ENCODE results near the gene CASP1. TPM values are rescaled to one million over a fixed set of nuclear protein-coding genes. Genes with fewer than 3 reads are reported as not detected.

The CASP1 gene
- total RNA-seq, 1 experiment from 2014 or later, result 4.7 TPM

DNA sequence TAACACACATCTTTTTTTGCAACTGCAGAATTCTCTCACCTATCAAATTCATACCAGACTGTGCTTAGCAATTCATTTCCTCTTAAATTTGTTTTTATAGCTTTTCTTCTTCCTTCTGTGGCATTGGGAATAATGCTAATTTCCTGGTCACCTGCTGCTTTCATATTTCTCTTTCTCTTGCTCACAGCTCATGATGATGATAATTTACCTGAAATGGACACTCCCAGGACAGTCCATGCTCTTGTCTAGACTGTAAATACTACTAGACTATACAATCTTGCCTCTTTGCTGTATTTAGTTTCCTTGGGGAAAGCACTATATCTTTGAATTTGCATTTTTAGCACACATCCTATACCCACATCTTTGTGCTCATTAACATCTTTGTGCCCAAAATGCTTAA, 27.5 kb downstream of the CASP1 start:
- DNase-seq, result no peak
- ChIA-PET CTCF (no interaction called here), POLR2A (ENCODE audit: unreplicated experiment) (no interaction called here)
- BruUV-seq (replicated peaks), result no TSS peak
- Histone ChIP-seq H3K4me3 (no peak overlapping the region), H3K4me2 (no peak overlapping the region), H3K27me3 (ENCODE audit: insufficient read depth, low read depth) (no peaks in the 10 kb centered on the region), H3F3A (ENCODE audit: insufficient read depth, low read depth) (no peaks in the 10 kb centered on the region), H2AFZ (no peak overlapping the region), H3K9me2 (ENCODE audit: insufficient read depth) (no peaks in the 10 kb centered on the region), H3K4me1 (replicated peaks; ENCODE audit: insufficient read depth) (no peaks in the 10 kb centered on the region), H4K20me1 (ENCODE audit: insufficient read depth) (no peaks in the 10 kb centered on the region), H3K9me3 (ENCODE audit: insufficient read depth, low read depth) (peaks cover 8% of the 10 kb centered on the region; the same call in 1 of the 2 replicates), H3K27ac (no peak overlapping the region), H3K79me2 (ENCODE audit: low read depth) (no peaks in the 10 kb centered on the region), H3K36me3 (ENCODE audit: low read depth) (no peaks in the 10 kb centered on the region)
- intact Hi-C loops (cut with micrococcal nuclease; ENCODE audit: unreplicated experiment), result no loop called here
- no peak for TF ChIP-seq EZH2 (IDR thresholded peaks at IDR 0.05; ENCODE audit: low read depth)
- TF ChIP-seq, protein P1, sequence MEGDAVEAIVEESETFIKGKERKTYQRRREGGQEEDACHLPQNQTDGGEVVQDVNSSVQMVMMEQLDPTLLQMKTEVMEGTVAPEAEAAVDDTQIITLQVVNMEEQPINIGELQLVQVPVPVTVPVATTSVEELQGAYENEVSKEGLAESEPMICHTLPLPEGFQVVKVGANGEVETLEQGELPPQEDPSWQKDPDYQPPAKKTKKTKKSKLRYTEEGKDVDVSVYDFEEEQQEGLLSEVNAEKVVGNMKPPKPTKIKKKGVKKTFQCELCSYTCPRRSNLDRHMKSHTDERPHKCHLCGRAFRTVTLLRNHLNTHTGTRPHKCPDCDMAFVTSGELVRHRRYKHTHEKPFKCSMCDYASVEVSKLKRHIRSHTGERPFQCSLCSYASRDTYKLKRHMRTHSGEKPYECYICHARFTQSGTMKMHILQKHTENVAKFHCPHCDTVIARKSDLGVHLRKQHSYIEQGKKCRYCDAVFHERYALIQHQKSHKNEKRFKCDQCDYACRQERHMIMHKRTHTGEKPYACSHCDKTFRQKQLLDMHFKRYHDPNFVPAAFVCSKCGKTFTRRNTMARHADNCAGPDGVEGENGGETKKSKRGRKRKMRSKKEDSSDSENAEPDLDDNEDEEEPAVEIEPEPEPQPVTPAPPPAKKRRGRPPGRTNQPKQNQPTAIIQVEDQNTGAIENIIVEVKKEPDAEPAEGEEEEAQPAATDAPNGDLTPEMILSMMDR (conservative IDR thresholded peaks at IDR 0.05), result no peak

DNA sequence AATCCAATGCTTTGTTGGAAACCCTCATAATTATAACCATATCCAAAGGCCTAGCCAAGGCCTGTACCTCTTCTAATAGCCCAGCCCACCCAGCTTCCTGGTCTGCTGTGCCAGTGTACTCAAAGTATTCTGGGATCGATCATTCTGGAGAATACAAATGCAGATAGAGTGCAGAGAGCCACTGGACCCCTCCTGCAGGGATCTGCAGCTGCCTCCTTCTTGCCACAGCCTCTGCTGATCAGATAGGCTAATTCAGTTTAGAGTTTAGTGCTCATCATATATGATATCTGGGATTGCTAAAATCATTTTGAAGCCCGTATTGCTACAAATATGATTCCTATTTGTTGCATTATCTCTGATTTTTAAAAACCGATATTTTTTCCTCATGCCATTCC, 29.5 kb downstream of the CASP1 start:
- no TSS peak for BruUV-seq (replicated peaks)
- no peaks in the 10 kb centered on the region for H3K79me2 ChIP-seq (ENCODE audit: low read depth)
- no peaks in the 10 kb centered on the region for H3K9me2 ChIP-seq (ENCODE audit: insufficient read depth)
- no peaks in the 10 kb centered on the region for H3K27me3 ChIP-seq (ENCODE audit: insufficient read depth, low read depth)
- intact Hi-C loops (cut with micrococcal nuclease; ENCODE audit: unreplicated experiment), result no loop called here
- H3K4me2 ChIP-seq, result no peak overlapping the region
- H3K27ac ChIP-seq, result no peak overlapping the region
- H3K9me3 ChIP-seq (ENCODE audit: insufficient read depth, low read depth), result peaks cover 8% of the 10 kb centered on the region; the same call in 1 of the 2 replicates
- CTCF ChIA-PET, result no interaction called here
- H2AFZ ChIP-seq, result no peak overlapping the region
- H3K4me1 ChIP-seq (replicated peaks; ENCODE audit: insufficient read depth), result no peaks in the 10 kb centered on the region
- H3F3A ChIP-seq (ENCODE audit: insufficient read depth, low read depth), result no peaks in the 10 kb centered on the region
- no peak overlapping the region for H3K4me3 ChIP-seq
- H3K36me3 ChIP-seq (ENCODE audit: low read depth), result no peaks in the 10 kb centered on the region
- TF ChIP-seq, protein P1 (conservative IDR thresholded peaks at IDR 0.05), result no peak
- TF ChIP-seq EZH2 (IDR thresholded peaks at IDR 0.05; ENCODE audit: low read depth), result no peak
- no peaks in the 10 kb centered on the region for H4K20me1 ChIP-seq (ENCODE audit: insufficient read depth)
- DNase-seq, result no peak
- POLR2A ChIA-PET (ENCODE audit: unreplicated experiment), result no interaction called here

DNA sequence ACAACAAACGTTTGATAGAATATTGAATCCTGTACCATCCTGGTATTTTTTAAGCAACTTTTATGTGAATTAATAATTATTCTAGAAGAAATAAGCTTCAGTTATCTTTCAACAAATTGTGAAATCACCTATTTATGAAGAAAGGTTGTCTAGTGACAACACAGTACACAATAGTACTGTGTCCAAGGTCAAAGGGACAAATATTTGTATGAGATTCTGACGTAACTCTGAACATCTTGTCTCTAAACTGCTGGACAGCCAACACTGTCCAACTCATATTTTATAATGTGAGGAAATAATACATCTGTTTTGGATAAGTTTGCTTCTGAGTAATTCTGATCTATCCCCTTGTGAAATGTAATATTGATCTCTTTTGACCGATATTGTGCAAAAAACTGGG, 30.9 kb downstream of the CASP1 start:
- no peak overlapping the region for H2AFZ ChIP-seq
- TF ChIP-seq, protein P1 (conservative IDR thresholded peaks at IDR 0.05), result no peak
- no peak for TF ChIP-seq EZH2 (IDR thresholded peaks at IDR 0.05; ENCODE audit: low read depth)
- BruUV-seq (replicated peaks), result no TSS peak
- no peaks in the 10 kb centered on the region for H3F3A ChIP-seq (ENCODE audit: insufficient read depth, low read depth)
- H3K27me3 ChIP-seq (ENCODE audit: insufficient read depth, low read depth), result no peaks in the 10 kb centered on the region
- no peak overlapping the region for H3K27ac ChIP-seq
- no peak for DNase-seq
- no peak overlapping the region for H3K4me3 ChIP-seq
- intact Hi-C loops (cut with micrococcal nuclease; ENCODE audit: unreplicated experiment), result no loop called here
- no peak overlapping the region for H3K4me2 ChIP-seq
- no peaks in the 10 kb centered on the region for H3K4me1 ChIP-seq (replicated peaks; ENCODE audit: insufficient read depth)
- CTCF ChIA-PET, result no interaction called here
- H3K9me3 ChIP-seq (ENCODE audit: insufficient read depth, low read depth), result peaks cover 8% of the 10 kb centered on the region; the same call in 1 of the 2 replicates
- H4K20me1 ChIP-seq (ENCODE audit: insufficient read depth), result no peaks in the 10 kb centered on the region
- no peaks in the 10 kb centered on the region for H3K9me2 ChIP-seq (ENCODE audit: insufficient read depth)
- POLR2A ChIA-PET (ENCODE audit: unreplicated experiment), result no interaction called here
- no peaks in the 10 kb centered on the region for H3K36me3 ChIP-seq (ENCODE audit: low read depth)
- H3K79me2 ChIP-seq (ENCODE audit: low read depth), result no peaks in the 10 kb centered on the region

Measured in PC-9 (cell line).